HG03439 (cell line): ENCODE data around the gene AMIGO1.

Experiments used
- ATAC-seq: cut with Tn5 transposase; IDR thresholded peaks from one replicate; pipeline ENCODE4 v1.9.1; 2021; ENCODE audit warnings: mild to moderate bottlenecking, moderate library complexity; ENCODE audit not compliant: unreplicated experiment

Gene AMIGO1

GRCh38 chr1:109509176-109510134 lies at the start of gene AMIGO1:
TSS of gene AMIGO1 (minus strand) at chr1:109509727. CDS start at chr1:109508912, 815 bp downstream.
- ATAC-seq, result peak; percentile 51

- ATAC-seq, result no peak
Measured at GRCh38 chr1:109557520-109557919, 48.0 kb upstream of the AMIGO1 start.

- ATAC-seq, result no peak
Measured at GRCh38 chr1:109556563-109556962, 47.0 kb upstream of the AMIGO1 start.

GRCh38 chr1:109548321-109549267 lies 39.1 kb upstream of the AMIGO1 start, which contains the start of gene GNAI3:
TSS of gene GNAI3 (plus strand) at chr1:109548615. CDS start at chr1:109548721, 106 bp downstream.
- peak; percentile 88 for ATAC-seq

- peak; percentile 16 for ATAC-seq
Measured at GRCh38 chr1:109547463-109548320, 38.2 kb upstream of the AMIGO1 start.

- ATAC-seq, result peak; percentile 48
Measured at GRCh38 chr1:109546311-109547109, 37.0 kb upstream of the AMIGO1 start.

- ATAC-seq, result no peak
Measured at GRCh38 chr1:109543988-109544735, 34.6 kb upstream of the AMIGO1 start.

GRCh38 chr1:109543283-109543987 lies 33.9 kb upstream of the AMIGO1 start:
- ATAC-seq, result no peak

- ATAC-seq, result no peak
Measured at GRCh38 chr1:109542657-109543056, 33.1 kb upstream of the AMIGO1 start.

- ATAC-seq, result no peak
Measured at GRCh38 chr1:109541102-109541501, 31.6 kb upstream of the AMIGO1 start.

GRCh38 chr1:109539676-109540075 lies 30.1 kb upstream of the AMIGO1 start, which contains the start of gene GPR61:
TSS of gene GPR61 (plus strand) at chr1:109539872. CDS start at chr1:109543023, 3,151 bp downstream.
- ATAC-seq, result no peak

GRCh38 chr1:109538827-109539555 lies 29.5 kb upstream of the AMIGO1 start:
- no peak for ATAC-seq

- ATAC-seq, result no peak
Measured at GRCh38 chr1:109537450-109538178, 28.1 kb upstream of the AMIGO1 start.

- ATAC-seq, result no peak
Measured at GRCh38 chr1:109535971-109536491, 26.5 kb upstream of the AMIGO1 start.

- ATAC-seq, result no peak
Measured at GRCh38 chr1:109535481-109535880, 26.0 kb upstream of the AMIGO1 start.

- ATAC-seq, result no peak
Measured at GRCh38 chr1:109534307-109534858, 24.9 kb upstream of the AMIGO1 start.
